Neural crest cell (in vitro differentiated cells): Measurements from ENCODE around the gene BARX1. TPM values are rescaled to one million over a fixed set of nuclear protein-coding genes. Genes with fewer than 3 reads are reported as not detected.
"Not testable (repeated sequence)": the region's sequence is repeated elsewhere in the genome, so short reads cannot be mapped to it uniquely, and the experiment has no call there.

Source experiments
- DNase-seq: peaks from one replicate; pipeline ENCODE4 v3.0.0; 2021; ENCODE audit warnings: low read depth, mixed read lengths, low spot score
- H3K27ac Mint-ChIP-seq: one replicate; pipeline ENCODE4 v1.8.0; 2021; ENCODE audit warnings: mild to moderate bottlenecking, mixed read lengths; ENCODE audit not compliant: unreplicated experiment
- H3K27me3 Mint-ChIP-seq: 2 replicates; pipeline ENCODE4 v1.8.0; 2021; ENCODE audit warnings: low read depth, mild to moderate bottlenecking, mixed read lengths
- H3K36me3 Mint-ChIP-seq: 2 replicates; pipeline ENCODE4 v1.8.0; 2021; ENCODE audit warnings: low read depth, mild to moderate bottlenecking, mixed read lengths
- H3K4me1 Mint-ChIP-seq: 2 replicates; pipeline ENCODE4 v1.8.0; 2021; ENCODE audit warnings: mixed read lengths
- H3K4me3 Mint-ChIP-seq: one replicate; pipeline ENCODE4 v1.8.0; 2021; ENCODE audit warnings: mild to moderate bottlenecking, mixed read lengths
- H3K9me3 Mint-ChIP-seq: 2 replicates; pipeline ENCODE4 v1.8.0; 2021; ENCODE audit warnings: mixed read lengths
- CTCF ChIP-seq: fragments of 200-600 bp; sonication (generic); conservative IDR thresholded peaks from 2 replicates; pipeline ENCODE4 v1.5.0; 2021; ENCODE audit warnings: antibody characterized with exemption, mild to moderate bottlenecking
- total RNA-seq: library from RNA; stranded (reverse); gene quantifications from 2 replicates; pipeline ENCODE4 v1.2.1, GENCODE V29; 2021

BARX1 gene
- total RNA-seq, 1 donor from 2014 or later = 0.23 TPM

GRCh38 chr9:93963969-93964368 lies 8.8 kb upstream of the BARX1 start:
- TF ChIP-seq CTCF = no peak
- Mint-ChIP-seq H3K4me1 (peaks cover 10% of the 10 kb centered on the region), H3K9me3 (no peaks in the 10 kb centered on the region), H3K36me3 (no peaks in the 10 kb centered on the region), H3K27me3 (peaks cover 56% of the 10 kb centered on the region), H3K4me3 (no peak overlapping the region), H3K27ac (no peak overlapping the region)
- no peak for DNase-seq

DNA sequence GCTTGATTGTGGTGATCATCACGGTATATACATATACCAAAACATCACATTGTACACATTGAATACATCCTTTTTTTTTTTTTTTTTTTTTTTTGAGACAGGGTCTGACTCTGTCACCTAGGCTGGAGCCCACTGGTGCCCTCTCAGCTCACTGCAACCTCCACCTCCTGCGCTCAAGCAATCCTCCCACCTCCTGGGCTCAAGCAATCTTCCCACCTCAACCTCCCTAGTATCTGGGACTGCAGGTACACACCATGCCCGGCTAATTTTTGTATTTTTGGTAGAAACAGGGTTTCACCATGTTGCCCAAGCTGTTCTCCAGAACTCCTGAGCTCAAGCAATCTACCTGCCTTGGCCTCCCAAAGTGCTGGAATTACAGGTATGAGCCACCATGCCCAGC lies 8.3 kb upstream of the BARX1 start:
- not testable (repeated sequence) for H3K27ac Mint-ChIP-seq, H3K36me3 Mint-ChIP-seq, H3K9me3 Mint-ChIP-seq, DNase-seq, H3K4me3 Mint-ChIP-seq
- Mint-ChIP-seq H3K4me1 (peaks cover 10% of the 10 kb centered on the region), H3K27me3 (peaks cover 60% of the 10 kb centered on the region)

DNA sequence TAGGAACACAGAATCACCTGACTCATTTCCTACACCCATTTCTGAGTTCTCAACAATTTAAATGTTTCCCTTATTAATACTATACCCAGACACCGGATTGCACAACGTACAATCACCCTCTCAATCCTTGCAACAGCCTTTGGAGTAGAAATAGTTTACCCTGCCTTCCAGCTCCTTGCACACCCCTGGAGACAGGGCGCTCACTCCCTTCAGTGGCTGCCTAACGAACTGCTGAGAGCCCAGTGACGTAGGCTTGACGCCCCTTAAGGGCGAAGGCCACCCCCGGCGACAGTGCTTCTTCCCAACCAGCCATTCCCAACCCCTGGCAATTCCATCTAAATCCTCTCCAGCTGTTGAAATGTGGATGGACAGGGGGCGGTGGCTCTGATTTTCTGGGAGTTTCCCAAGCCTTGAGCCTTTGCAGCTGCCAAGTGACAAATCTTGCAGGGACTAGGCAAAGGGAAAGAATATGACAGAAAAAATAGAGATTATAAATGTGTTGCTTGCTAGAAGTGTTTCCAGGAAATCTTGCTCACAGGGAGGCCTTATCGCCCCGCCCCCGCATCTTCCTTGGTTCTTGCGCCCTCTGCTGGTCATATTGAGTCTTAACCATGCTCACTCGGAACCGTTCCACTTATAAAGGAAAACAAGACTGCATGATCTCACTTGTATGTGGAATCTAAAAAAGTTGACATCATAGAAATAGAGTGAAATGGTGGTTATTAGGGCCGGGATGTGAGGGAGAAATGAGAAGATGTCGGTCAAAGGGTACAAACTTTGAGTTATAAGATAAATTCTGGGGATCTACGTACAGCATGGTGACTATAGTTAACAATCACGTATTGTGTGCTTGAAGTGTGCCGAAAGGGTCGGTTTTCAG lies 7.6 kb upstream of the BARX1 start:
- peaks cover 10% of the 10 kb centered on the region for H3K4me1 Mint-ChIP-seq
- peaks cover 66% of the 10 kb centered on the region for H3K27me3 Mint-ChIP-seq
- peak; percentile 93 for TF ChIP-seq CTCF
- H3K9me3 Mint-ChIP-seq = no peaks in the 10 kb centered on the region
- no peaks in the 10 kb centered on the region for H3K36me3 Mint-ChIP-seq
- no peak overlapping the region for H3K4me3 Mint-ChIP-seq
- peak; percentile 81 for DNase-seq
- no peak overlapping the region for H3K27ac Mint-ChIP-seq

GRCh38 chr9:93962017-93962416 lies 6.9 kb upstream of the BARX1 start:
- H3K9me3 Mint-ChIP-seq = no peaks in the 10 kb centered on the region
- no peak for DNase-seq
- H3K36me3 Mint-ChIP-seq = no peaks in the 10 kb centered on the region
- no peak for TF ChIP-seq CTCF
- no peak overlapping the region for H3K4me3 Mint-ChIP-seq
- H3K4me1 Mint-ChIP-seq = peaks cover 10% of the 10 kb centered on the region
- H3K27ac Mint-ChIP-seq = no peak overlapping the region
- peaks cover 74% of the 10 kb centered on the region for H3K27me3 Mint-ChIP-seq

- Mint-ChIP-seq H3K36me3 (no peaks in the 10 kb centered on the region), H3K27ac (no peak overlapping the region), H3K4me1 (peaks cover 10% of the 10 kb centered on the region), H3K9me3 (no peaks in the 10 kb centered on the region), H3K4me3 (no peak overlapping the region), H3K27me3 (peaks cover 82% of the 10 kb centered on the region)
- DNase-seq = no peak
- no peak for TF ChIP-seq CTCF
Observed at GRCh38 chr9:93960971-93961841, 6.1 kb upstream of the BARX1 start.
